SK-N-SH treated with all-trans-retinoic acid at 6 μM for 48 hours (cell line): Measurements from ENCODE around the gene GPHN.

Source experiments
- ATAC-seq: fragments of 200-7000 bp; cut with Tn5 transposase; 3 replicates; pipeline ENCODE4 v1.9.1; 2020; ENCODE audit warnings: mild to moderate bottlenecking, moderate library complexity
- ARNTL ChIP-seq: fragments of 450-650 bp; formaldehyde crosslinking; IDR thresholded peaks from 2 replicates; pipeline ENCODE4 v1.5.0; 2020; ENCODE audit warnings: low read depth, mild to moderate bottlenecking, moderate library complexity, borderline replicate concordance
- CSDC2 ChIP-seq: fragments of 250-450 bp; sonication (Bioruptor Pico); IDR thresholded peaks from 2 replicates; pipeline ENCODE4 v1.5.0; 2020; ENCODE audit warnings: mild to moderate bottlenecking, moderate library complexity
- ESRRG ChIP-seq: fragments of 250-450 bp; sonication (Bioruptor Pico); IDR thresholded peaks from 2 replicates; pipeline ENCODE4 v1.6.1; 2021; ENCODE audit warnings: mild to moderate bottlenecking
- GLIS3 ChIP-seq: fragments of 250-450 bp; sonication (Bioruptor Pico); IDR thresholded peaks from 2 replicates; pipeline ENCODE4 v1.5.0; 2020; ENCODE audit warnings: mild to moderate bottlenecking, moderate library complexity
- ISL1 ChIP-seq: fragments of 250-450 bp; sonication (Bioruptor Pico); IDR thresholded peaks from 2 replicates; pipeline ENCODE4 v2.1.2; 2022; ENCODE audit warnings: mild to moderate bottlenecking, moderate library complexity
- OSR1 ChIP-seq: fragments of 250-450 bp; sonication (Bioruptor Pico); IDR thresholded peaks from 2 replicates; pipeline ENCODE4 v1.8.0; 2022; ENCODE audit warnings: moderate library complexity, mild to moderate bottlenecking, inconsistent platforms
- PPARA ChIP-seq: fragments of 250-450 bp; sonication (Bioruptor Pico); IDR thresholded peaks from 2 replicates; pipeline ENCODE4 v1.5.0; 2020; ENCODE audit warnings: mild to moderate bottlenecking, borderline replicate concordance
- RARB ChIP-seq: fragments of 250-450 bp; sonication (Bioruptor Pico); IDR thresholded peaks from 2 replicates; pipeline ENCODE4 v1.8.0; 2021; ENCODE audit warnings: mild to moderate bottlenecking, moderate library complexity
- SNAI2 ChIP-seq: fragments of 250-450 bp; sonication (Bioruptor Pico); IDR thresholded peaks from 2 replicates; pipeline ENCODE4 v1.5.0; 2020; ENCODE audit warnings: mild to moderate bottlenecking, moderate library complexity
- TOX ChIP-seq: fragments of 250-450 bp; sonication (Bioruptor Pico); IDR thresholded peaks from 2 replicates; pipeline ENCODE4 v1.8.0; 2021; ENCODE audit warnings: mild to moderate bottlenecking, moderate library complexity, borderline replicate concordance
- ZC3H10 ChIP-seq: fragments of 250-450 bp; sonication (Bioruptor Pico); IDR thresholded peaks from 2 replicates; pipeline ENCODE4 v1.5.1; 2021; ENCODE audit warnings: mild to moderate bottlenecking, moderate library complexity
- ZFP3 ChIP-seq: fragments of 250-450 bp; sonication (Bioruptor Pico); IDR thresholded peaks from 2 replicates; pipeline ENCODE4 v1.5.0; 2020; ENCODE audit warnings: mild to moderate bottlenecking, moderate library complexity
- ZFP30 ChIP-seq: fragments of 450-650 bp; formaldehyde crosslinking; IDR thresholded peaks from 2 replicates; pipeline ENCODE4 v1.5.0; 2022; ENCODE audit warnings: mild to moderate bottlenecking, moderate library complexity
- ZNF565 ChIP-seq: fragments of 450-650 bp; formaldehyde crosslinking; conservative IDR thresholded peaks from 2 replicates; pipeline ENCODE4 v1.5.0; 2020; ENCODE audit warnings: low read depth, mild to moderate bottlenecking, moderate library complexity
- ZNF70 ChIP-seq: fragments of 450-650 bp; formaldehyde crosslinking; IDR thresholded peaks from 2 replicates; pipeline ENCODE4 v1.5.0; 2020; ENCODE audit warnings: mild to moderate bottlenecking, moderate library complexity
- TF ChIP-seq, protein P1 (sequence below): fragments of 250-450 bp; sonication (Bioruptor Pico); IDR thresholded peaks from 2 replicates; pipeline ENCODE4 v1.5.0; 2020; ENCODE audit warnings: mild to moderate bottlenecking, moderate library complexity
- TF ChIP-seq, protein P2 (sequence below): fragments of 250-450 bp; sonication (Bioruptor Pico); IDR thresholded peaks from 2 replicates; pipeline ENCODE4 v1.5.1; 2021; ENCODE audit warnings: mild to moderate bottlenecking, moderate library complexity
- TF ChIP-seq, protein P3 (sequence below): fragments of 250-450 bp; sonication (Bioruptor Pico); IDR thresholded peaks from 2 replicates; pipeline ENCODE4 v1.8.0; 2020; ENCODE audit warnings: mild to moderate bottlenecking, moderate library complexity, borderline replicate concordance
- TF ChIP-seq, protein P4 (sequence below): fragments of 250-450 bp; sonication (Bioruptor Pico); IDR thresholded peaks from 2 replicates; pipeline ENCODE4 v1.5.1; 2020; ENCODE audit warnings: low read depth, mild to moderate bottlenecking, moderate library complexity
- TF ChIP-seq, protein P5 (sequence below): fragments of 250-450 bp; sonication (Bioruptor Pico); IDR thresholded peaks from 2 replicates; pipeline ENCODE4 v1.8.0; 2021; ENCODE audit warnings: low read depth, mild to moderate bottlenecking, moderate library complexity, borderline replicate concordance

The GPHN gene

DNA sequence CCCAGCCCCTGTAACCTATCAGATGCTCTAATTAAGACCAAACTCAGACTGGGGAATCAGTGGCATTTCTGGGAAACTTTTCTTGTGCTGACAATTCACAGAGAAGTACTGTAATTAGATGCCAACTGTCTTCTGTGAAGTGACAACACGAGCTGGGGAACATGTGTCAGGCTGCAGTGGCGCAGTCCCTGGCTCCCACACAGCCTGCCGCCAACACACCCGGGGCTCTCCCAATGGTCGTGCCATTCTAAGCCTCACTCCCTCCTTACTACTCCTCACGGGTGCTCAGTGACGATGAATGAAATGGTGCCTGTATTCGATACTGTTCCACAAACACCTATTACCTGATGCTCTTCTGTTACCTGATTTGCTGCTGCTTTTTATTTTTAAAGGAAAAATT lies 699.9 kb downstream of the GPHN start:
- TF ChIP-seq ZNF70 = no peak
- no peak for TF ChIP-seq TOX
- no peak for TF ChIP-seq SNAI2
- TF ChIP-seq, protein P1, sequence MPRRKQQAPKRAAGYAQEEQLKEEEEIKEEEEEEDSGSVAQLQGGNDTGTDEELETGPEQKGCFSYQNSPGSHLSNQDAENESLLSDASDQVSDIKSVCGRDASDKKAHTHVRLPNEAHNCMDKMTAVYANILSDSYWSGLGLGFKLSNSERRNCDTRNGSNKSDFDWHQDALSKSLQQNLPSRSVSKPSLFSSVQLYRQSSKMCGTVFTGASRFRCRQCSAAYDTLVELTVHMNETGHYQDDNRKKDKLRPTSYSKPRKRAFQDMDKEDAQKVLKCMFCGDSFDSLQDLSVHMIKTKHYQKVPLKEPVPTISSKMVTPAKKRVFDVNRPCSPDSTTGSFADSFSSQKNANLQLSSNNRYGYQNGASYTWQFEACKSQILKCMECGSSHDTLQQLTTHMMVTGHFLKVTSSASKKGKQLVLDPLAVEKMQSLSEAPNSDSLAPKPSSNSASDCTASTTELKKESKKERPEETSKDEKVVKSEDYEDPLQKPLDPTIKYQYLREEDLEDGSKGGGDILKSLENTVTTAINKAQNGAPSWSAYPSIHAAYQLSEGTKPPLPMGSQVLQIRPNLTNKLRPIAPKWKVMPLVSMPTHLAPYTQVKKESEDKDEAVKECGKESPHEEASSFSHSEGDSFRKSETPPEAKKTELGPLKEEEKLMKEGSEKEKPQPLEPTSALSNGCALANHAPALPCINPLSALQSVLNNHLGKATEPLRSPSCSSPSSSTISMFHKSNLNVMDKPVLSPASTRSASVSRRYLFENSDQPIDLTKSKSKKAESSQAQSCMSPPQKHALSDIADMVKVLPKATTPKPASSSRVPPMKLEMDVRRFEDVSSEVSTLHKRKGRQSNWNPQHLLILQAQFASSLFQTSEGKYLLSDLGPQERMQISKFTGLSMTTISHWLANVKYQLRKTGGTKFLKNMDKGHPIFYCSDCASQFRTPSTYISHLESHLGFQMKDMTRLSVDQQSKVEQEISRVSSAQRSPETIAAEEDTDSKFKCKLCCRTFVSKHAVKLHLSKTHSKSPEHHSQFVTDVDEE (CRISPR knock-in tag) = no peak
- TF ChIP-seq, protein P2, sequence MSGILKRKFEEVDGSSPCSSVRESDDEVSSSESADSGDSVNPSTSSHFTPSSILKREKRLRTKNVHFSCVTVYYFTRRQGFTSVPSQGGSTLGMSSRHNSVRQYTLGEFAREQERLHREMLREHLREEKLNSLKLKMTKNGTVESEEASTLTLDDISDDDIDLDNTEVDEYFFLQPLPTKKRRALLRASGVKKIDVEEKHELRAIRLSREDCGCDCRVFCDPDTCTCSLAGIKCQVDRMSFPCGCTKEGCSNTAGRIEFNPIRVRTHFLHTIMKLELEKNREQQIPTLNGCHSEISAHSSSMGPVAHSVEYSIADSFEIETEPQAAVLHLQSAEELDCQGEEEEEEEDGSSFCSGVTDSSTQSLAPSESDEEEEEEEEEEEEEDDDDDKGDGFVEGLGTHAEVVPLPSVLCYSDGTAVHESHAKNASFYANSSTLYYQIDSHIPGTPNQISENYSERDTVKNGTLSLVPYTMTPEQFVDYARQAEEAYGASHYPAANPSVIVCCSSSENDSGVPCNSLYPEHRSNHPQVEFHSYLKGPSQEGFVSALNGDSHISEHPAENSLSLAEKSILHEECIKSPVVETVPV = no peak
- TF ChIP-seq ZFP30 = no peak
- TF ChIP-seq ZNF565 (CRISPR knock-in tag) = no peak
- TF ChIP-seq, protein P3, sequence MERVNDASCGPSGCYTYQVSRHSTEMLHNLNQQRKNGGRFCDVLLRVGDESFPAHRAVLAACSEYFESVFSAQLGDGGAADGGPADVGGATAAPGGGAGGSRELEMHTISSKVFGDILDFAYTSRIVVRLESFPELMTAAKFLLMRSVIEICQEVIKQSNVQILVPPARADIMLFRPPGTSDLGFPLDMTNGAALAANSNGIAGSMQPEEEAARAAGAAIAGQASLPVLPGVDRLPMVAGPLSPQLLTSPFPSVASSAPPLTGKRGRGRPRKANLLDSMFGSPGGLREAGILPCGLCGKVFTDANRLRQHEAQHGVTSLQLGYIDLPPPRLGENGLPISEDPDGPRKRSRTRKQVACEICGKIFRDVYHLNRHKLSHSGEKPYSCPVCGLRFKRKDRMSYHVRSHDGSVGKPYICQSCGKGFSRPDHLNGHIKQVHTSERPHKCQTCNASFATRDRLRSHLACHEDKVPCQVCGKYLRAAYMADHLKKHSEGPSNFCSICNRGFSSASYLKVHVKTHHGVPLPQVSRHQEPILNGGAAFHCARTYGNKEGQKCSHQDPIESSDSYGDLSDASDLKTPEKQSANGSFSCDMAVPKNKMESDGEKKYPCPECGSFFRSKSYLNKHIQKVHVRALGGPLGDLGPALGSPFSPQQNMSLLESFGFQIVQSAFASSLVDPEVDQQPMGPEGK (CRISPR knock-in tag) = no peak
- TF ChIP-seq RARB (CRISPR knock-in tag) = no peak
- no peak for TF ChIP-seq GLIS3
- no peak for TF ChIP-seq ESRRG (CRISPR knock-in tag)
- TF ChIP-seq ARNTL (CRISPR knock-in tag) = no peak
- TF ChIP-seq PPARA = no peak
- TF ChIP-seq, protein P4, sequence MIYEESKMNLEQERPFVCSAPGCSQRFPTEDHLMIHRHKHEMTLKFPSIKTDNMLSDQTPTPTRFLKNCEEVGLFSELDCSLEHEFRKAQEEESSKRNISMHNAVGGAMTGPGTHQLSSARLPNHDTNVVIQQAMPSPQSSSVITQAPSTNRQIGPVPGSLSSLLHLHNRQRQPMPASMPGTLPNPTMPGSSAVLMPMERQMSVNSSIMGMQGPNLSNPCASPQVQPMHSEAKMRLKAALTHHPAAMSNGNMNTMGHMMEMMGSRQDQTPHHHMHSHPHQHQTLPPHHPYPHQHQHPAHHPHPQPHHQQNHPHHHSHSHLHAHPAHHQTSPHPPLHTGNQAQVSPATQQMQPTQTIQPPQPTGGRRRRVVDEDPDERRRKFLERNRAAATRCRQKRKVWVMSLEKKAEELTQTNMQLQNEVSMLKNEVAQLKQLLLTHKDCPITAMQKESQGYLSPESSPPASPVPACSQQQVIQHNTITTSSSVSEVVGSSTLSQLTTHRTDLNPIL (CRISPR knock-in tag) = no peak
- no peak for TF ChIP-seq ZFP3 (CRISPR knock-in tag)
- no peak for TF ChIP-seq ZC3H10 (CRISPR knock-in tag)
- no peak for TF ChIP-seq CSDC2 (CRISPR knock-in tag)
- TF ChIP-seq ISL1 (CRISPR knock-in tag) = no peak
- no peak for TF ChIP-seq OSR1 (CRISPR knock-in tag)
- TF ChIP-seq, protein P5, sequence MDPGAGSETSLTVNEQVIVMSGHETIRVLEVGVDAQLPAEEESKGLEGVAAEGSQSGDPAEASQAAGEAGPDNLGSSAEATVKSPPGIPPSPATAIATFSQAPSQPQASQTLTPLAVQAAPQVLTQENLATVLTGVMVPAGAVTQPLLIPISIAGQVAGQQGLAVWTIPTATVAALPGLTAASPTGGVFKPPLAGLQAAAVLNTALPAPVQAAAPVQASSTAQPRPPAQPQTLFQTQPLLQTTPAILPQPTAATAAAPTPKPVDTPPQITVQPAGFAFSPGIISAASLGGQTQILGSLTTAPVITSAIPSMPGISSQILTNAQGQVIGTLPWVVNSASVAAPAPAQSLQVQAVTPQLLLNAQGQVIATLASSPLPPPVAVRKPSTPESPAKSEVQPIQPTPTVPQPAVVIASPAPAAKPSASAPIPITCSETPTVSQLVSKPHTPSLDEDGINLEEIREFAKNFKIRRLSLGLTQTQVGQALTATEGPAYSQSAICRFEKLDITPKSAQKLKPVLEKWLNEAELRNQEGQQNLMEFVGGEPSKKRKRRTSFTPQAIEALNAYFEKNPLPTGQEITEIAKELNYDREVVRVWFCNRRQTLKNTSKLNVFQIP (CRISPR knock-in tag) = no peak
- ATAC-seq = no peak

DNA sequence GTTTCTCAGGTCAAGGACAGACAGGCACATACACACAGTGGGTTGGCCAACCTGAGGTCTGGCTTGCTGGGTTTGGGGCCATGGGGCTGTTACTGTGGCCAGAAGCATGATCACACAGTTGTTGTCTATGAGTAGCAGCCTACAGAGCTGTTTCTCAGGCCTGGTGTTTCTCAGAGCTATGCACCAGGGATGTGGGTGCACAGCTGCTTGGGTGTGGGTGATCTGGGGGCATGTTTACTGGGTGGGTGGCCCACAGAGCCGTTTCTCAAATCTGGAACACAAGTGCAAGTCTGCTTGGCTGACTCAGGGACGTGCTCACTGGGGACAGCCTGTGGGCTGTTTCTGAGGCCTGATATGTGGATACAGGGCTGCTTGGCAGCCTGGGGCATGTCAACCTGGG lies 710.2 kb downstream of the GPHN start:
- TF ChIP-seq, protein P3 (CRISPR knock-in tag) = no peak
- no peak for TF ChIP-seq ARNTL (CRISPR knock-in tag)
- TF ChIP-seq ISL1 (CRISPR knock-in tag) = no peak
- no peak for TF ChIP-seq SNAI2
- TF ChIP-seq TOX = no peak
- TF ChIP-seq ZNF70 = no peak
- ATAC-seq = no peak
